COLO668 (cell line): Measurements from ENCODE around the gene FOXL3.
"Not testable (repeated sequence)": the region's sequence is repeated elsewhere in the genome, so short reads cannot be mapped to it uniquely, and the experiment has no call there.

Experiments
- DNase-seq: peaks from one replicate; lab custom pipeline; 2025; ENCODE audit not compliant: unreplicated experiment; lab: John Stamatoyannopoulos, UW

FOXL3 gene

GRCh38 chr7:335358-336148, 45.6 kb downstream of the FOXL3 start:
- no peak for DNase-seq

GRCh38 chr7:336149-336533, 46.2 kb downstream of the FOXL3 start:
- not testable (repeated sequence) for DNase-seq

- no peak for DNase-seq
These were observed 47.0 kb downstream of the FOXL3 start for GRCh38 chr7:336810-337566.

- DNase-seq, result no peak
These were observed 47.6 kb downstream of the FOXL3 start for GRCh38 chr7:337567-337951.

GRCh38 chr7:338295-339061, 48.5 kb downstream of the FOXL3 start:
- DNase-seq, result no peak

GRCh38 chr7:339062-339342, 49.0 kb downstream of the FOXL3 start:
- DNase-seq, result no peak

GRCh38 chr7:339696-340095, 49.7 kb downstream of the FOXL3 start:
- no peak for DNase-seq

- DNase-seq, result no peak
These were observed 50.4 kb downstream of the FOXL3 start for GRCh38 chr7:340200-340937.
